Mesendoderm (in vitro differentiated cells): ENCODE measurements around the gene SCFD2. TPM values are rescaled to one million over a fixed set of nuclear protein-coding genes. Genes with fewer than 3 reads are reported as not detected.
"Not testable (repeated sequence)": the region's sequence is repeated elsewhere in the genome, so short reads cannot be mapped to it uniquely, and the experiment has no call there.

Experiments
- DNase-seq: peaks from one replicate; pipeline ENCODE4 v3.0.0; 2013
- H2AK5ac ChIP-seq: 2 replicates; pipeline ENCODE4 v1.6.1; 2013; ENCODE audit warnings: low read length, inconsistent platforms
- H2BK120ac ChIP-seq: 2 replicates; pipeline ENCODE4 v1.6.1; 2013; ENCODE audit warnings: low read depth, mild to moderate bottlenecking, low read length, moderate library complexity, mixed read lengths
- H2BK15ac ChIP-seq: replicated peaks from 2 replicates; pipeline ENCODE4 v1.6.1; 2013; ENCODE audit warnings: low read depth, mild to moderate bottlenecking, moderate library complexity
- H2BK5ac ChIP-seq: 2 replicates; pipeline ENCODE4 v1.6.1; 2013; ENCODE audit warnings: low read length, inconsistent platforms
- H3K18ac ChIP-seq: 2 replicates; pipeline ENCODE4 v1.6.1; 2013; ENCODE audit warnings: mild to moderate bottlenecking, low read length, mixed read lengths
- H3K23ac ChIP-seq: one replicate; pipeline ENCODE4 v1.6.1; 2013; ENCODE audit warnings: low read length
- H3K27ac ChIP-seq: 2 replicates; pipeline ENCODE4 v1.5.1; 2013; ENCODE audit warnings: low read depth, mild to moderate bottlenecking, inconsistent platforms, low read length, moderate library complexity
- H3K27me3 ChIP-seq: 2 replicates; pipeline ENCODE4 v1.6.1; 2013; ENCODE audit warnings: low read length, control low read depth, mild to moderate bottlenecking, inconsistent platforms; ENCODE audit not compliant: insufficient read depth, poor library complexity
- H3K36me3 ChIP-seq: 2 replicates; pipeline ENCODE4 v1.6.1; 2013; ENCODE audit warnings: low read length, inconsistent platforms; ENCODE audit not compliant: control insufficient read depth, insufficient read depth
- H3K4ac ChIP-seq: one replicate; pipeline ENCODE4 v1.6.1; 2013; ENCODE audit warnings: low read depth, mild to moderate bottlenecking, low read length, moderate library complexity
- H3K4me1 ChIP-seq: 2 replicates; pipeline ENCODE4 v1.6.1; 2013; ENCODE audit warnings: low read depth, low read length, inconsistent platforms; ENCODE audit not compliant: control insufficient read depth
- H3K4me2 ChIP-seq: 2 replicates; pipeline ENCODE4 v1.6.1; 2013; ENCODE audit warnings: low read length
- H3K4me3 ChIP-seq: 2 replicates; pipeline ENCODE4 v1.5.1; 2013; ENCODE audit warnings: mild to moderate bottlenecking, low read length
- H3K56ac ChIP-seq: one replicate; pipeline ENCODE4 v1.6.1; 2013; ENCODE audit warnings: low read length
- H3K79me1 ChIP-seq: 2 replicates; pipeline ENCODE4 v1.6.1; 2013; ENCODE audit warnings: low read length, inconsistent platforms
- H3K79me2 ChIP-seq: 2 replicates; pipeline ENCODE4 v1.6.1; 2013; ENCODE audit warnings: mild to moderate bottlenecking, low read length; ENCODE audit not compliant: control insufficient read depth, insufficient read depth
- H3K9ac ChIP-seq: 2 replicates; pipeline ENCODE4 v1.6.1; 2013; ENCODE audit warnings: low read length, inconsistent platforms
- H4K5ac ChIP-seq: one replicate; pipeline ENCODE4 v1.6.1; 2013; ENCODE audit warnings: low read length
- H4K8ac ChIP-seq: one replicate; pipeline ENCODE4 v1.6.1; 2013; ENCODE audit warnings: low read depth, mild to moderate bottlenecking, control low read depth, low read length, moderate library complexity
- WGBS: extraction: QIAGEN DNeasy Blood & Tissue Kit; methylation state at CpG from one replicate; pipeline ENCODE4 v1.1.7; 2013; ENCODE audit warnings: low lambda C conversion rate, missing lambda C conversion rate; ENCODE audit not compliant: insufficient coverage; ENCODE audit errors: extremely low coverage; 5-methylcytosine and 5-hydroxymethylcytosine counted together
- polyA plus RNA-seq, 2 experiments: library from polyadenylated mRNA; stranded (reverse); fragments of 200-250 nt; gene quantifications; one replicate each; pipeline ENCODE4 v1.2.3, GENCODE V29; 2013

SCFD2 gene
- polyA plus RNA-seq (2013, experiment 1 of 2), result 8.8 TPM
- polyA plus RNA-seq (2013, experiment 2 of 2), result 9.0 TPM

- H3K27ac ChIP-seq, result no peak within 1 kb of the TSS
- peaks cover 2% of the 10 kb centered on the region for H3K4me1 ChIP-seq
- H3K79me1 ChIP-seq, result peaks cover 6% of the 10 kb centered on the region
Measured at GRCh38 chr4:53365486-53366300, at the start of gene SCFD2. Gene SCFD2, minus strand, starts transcription at chr4:53366061.

GRCh38 chr4:53409479-53409878 lies 43.6 kb upstream of the SCFD2 start:
- H3K18ac ChIP-seq, H3K79me2 ChIP-seq, H2AK5ac ChIP-seq, H3K56ac ChIP-seq, H3K36me3 ChIP-seq, H3K4ac ChIP-seq, H3K27me3 ChIP-seq, H2BK120ac ChIP-seq, H4K5ac ChIP-seq, H3K23ac ChIP-seq, H3K27ac ChIP-seq, H3K4me1 ChIP-seq, H2BK15ac ChIP-seq, H3K79me1 ChIP-seq, H2BK5ac ChIP-seq, H3K4me2 ChIP-seq, DNase-seq, H3K9ac ChIP-seq, H3K4me3 ChIP-seq, H4K8ac ChIP-seq: not testable (repeated sequence)
- no CpG with 5 or more reads among the region's 11 CpGs for WGBS

More at GRCh38 chr4:53365486-53366300, at the start of gene SCFD2:
- peak; percentile 99 for DNase-seq
- H3K27me3 ChIP-seq, result no peaks in the 10 kb centered on the region
- peak within 1 kb of the TSS; percentile 89 for H3K56ac ChIP-seq
- H3K4ac ChIP-seq, result no peak within 1 kb of the TSS
- peak within 1 kb of the TSS; percentile 100 for H3K4me2 ChIP-seq
- H2BK120ac ChIP-seq, result no peak within 1 kb of the TSS
- H2AK5ac ChIP-seq, result no peak within 1 kb of the TSS
- peak within 1 kb of the TSS; percentile 95 for H3K23ac ChIP-seq
- H2BK5ac ChIP-seq, result no peak within 1 kb of the TSS
- no peak within 1 kb of the TSS for H4K5ac ChIP-seq
- peak within 1 kb of the TSS; percentile 93 for H3K4me3 ChIP-seq
- H3K36me3 ChIP-seq, result no peaks in the 10 kb centered on the region
- no CpG with 5 or more reads among the region's 51 CpGs for WGBS
- no peak within 1 kb of the TSS for H3K18ac ChIP-seq
- H3K79me2 ChIP-seq, result peaks cover 5% of the 10 kb centered on the region
- H4K8ac ChIP-seq, result peak within 1 kb of the TSS; percentile 93
- peak within 1 kb of the TSS; percentile 71 for H3K9ac ChIP-seq
- no peak within 1 kb of the TSS for H2BK15ac ChIP-seq

DNA sequence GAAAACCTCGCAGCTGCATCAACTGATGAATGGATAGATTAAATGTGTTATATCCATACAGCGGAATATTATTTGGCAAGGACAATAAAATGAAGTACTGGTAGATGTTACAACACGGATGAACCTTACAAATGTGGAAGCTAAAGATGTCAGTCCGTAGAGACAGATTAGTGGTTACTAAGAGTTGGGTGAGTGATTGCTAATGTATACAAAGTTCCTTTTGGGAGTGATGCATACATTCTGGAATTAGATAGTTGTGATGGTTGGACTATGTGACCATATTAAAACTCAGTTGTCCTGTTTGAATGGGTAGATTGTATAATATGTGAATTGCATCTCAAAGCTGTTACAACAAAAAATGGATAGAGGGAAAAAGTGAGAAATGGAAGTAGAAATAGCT lies 14.4 kb upstream of the SCFD2 start:
- no peak overlapping the region for H3K56ac ChIP-seq
- H3K27ac ChIP-seq, result no peak overlapping the region
- peaks cover 1% of the 10 kb centered on the region for H3K79me1 ChIP-seq
- no peaks in the 10 kb centered on the region for H3K36me3 ChIP-seq
- no peak overlapping the region for H2BK5ac ChIP-seq
- H3K18ac ChIP-seq, result no peak overlapping the region
- no peaks in the 10 kb centered on the region for H3K27me3 ChIP-seq
- H4K5ac ChIP-seq, result no peak overlapping the region
- no peak overlapping the region for H3K23ac ChIP-seq
- H2AK5ac ChIP-seq, result no peak overlapping the region
- H3K4me3 ChIP-seq, result no peak overlapping the region
- peaks cover 2% of the 10 kb centered on the region for H3K4me1 ChIP-seq
- H3K4ac ChIP-seq, result no peak overlapping the region
- no peak overlapping the region for H2BK120ac ChIP-seq
- H4K8ac ChIP-seq, result no peak overlapping the region
- H3K9ac ChIP-seq, result no peak overlapping the region
- H2BK15ac ChIP-seq, result no peak overlapping the region
- DNase-seq, result no peak
- H3K4me2 ChIP-seq, result no peak overlapping the region
- WGBS, result no CpG with 5 or more reads among the region's 4 CpGs
- peaks cover 31% of the 10 kb centered on the region for H3K79me2 ChIP-seq

DNA sequence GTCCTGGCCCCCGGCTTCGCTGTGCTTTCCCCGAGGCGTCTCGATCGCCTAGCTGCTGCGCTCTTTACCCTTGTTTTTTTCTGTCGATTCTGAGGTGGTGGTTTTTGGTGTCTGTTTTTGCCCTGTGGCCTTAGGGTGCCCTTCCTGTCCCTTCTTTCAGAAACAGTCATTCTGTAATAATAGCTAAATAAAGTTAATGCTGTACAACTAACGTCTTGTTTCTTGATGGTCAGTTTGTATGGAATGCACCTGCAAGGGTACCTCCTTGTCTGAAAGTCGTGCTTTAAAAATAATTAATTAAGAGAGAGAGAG lies 12.3 kb upstream of the SCFD2 start:
- no CpG with 5 or more reads among the region's 10 CpGs for WGBS
- H3K23ac ChIP-seq, result no peak overlapping the region
- no peaks in the 10 kb centered on the region for H3K27me3 ChIP-seq
- no peak overlapping the region for H2BK5ac ChIP-seq
- peak overlapping the region; percentile 87 for H3K4me3 ChIP-seq
- H2AK5ac ChIP-seq, result no peak overlapping the region
- H4K8ac ChIP-seq, result no peak overlapping the region
- H3K9ac ChIP-seq, result peak overlapping the region; percentile 93
- H3K79me1 ChIP-seq, result peaks cover 1% of the 10 kb centered on the region
- no peak overlapping the region for H4K5ac ChIP-seq
- peak overlapping the region; percentile 95 for H3K56ac ChIP-seq
- H3K79me2 ChIP-seq, result peaks cover 31% of the 10 kb centered on the region
- no peak overlapping the region for H3K4ac ChIP-seq
- H3K27ac ChIP-seq, result no peak overlapping the region
- H3K36me3 ChIP-seq, result no peaks in the 10 kb centered on the region
- no peak overlapping the region for H2BK15ac ChIP-seq
- DNase-seq, result no peak
- peaks cover 2% of the 10 kb centered on the region for H3K4me1 ChIP-seq
- H2BK120ac ChIP-seq, result no peak overlapping the region
- peak overlapping the region; percentile 94 for H3K18ac ChIP-seq
- H3K4me2 ChIP-seq, result peak overlapping the region; percentile 69

DNA sequence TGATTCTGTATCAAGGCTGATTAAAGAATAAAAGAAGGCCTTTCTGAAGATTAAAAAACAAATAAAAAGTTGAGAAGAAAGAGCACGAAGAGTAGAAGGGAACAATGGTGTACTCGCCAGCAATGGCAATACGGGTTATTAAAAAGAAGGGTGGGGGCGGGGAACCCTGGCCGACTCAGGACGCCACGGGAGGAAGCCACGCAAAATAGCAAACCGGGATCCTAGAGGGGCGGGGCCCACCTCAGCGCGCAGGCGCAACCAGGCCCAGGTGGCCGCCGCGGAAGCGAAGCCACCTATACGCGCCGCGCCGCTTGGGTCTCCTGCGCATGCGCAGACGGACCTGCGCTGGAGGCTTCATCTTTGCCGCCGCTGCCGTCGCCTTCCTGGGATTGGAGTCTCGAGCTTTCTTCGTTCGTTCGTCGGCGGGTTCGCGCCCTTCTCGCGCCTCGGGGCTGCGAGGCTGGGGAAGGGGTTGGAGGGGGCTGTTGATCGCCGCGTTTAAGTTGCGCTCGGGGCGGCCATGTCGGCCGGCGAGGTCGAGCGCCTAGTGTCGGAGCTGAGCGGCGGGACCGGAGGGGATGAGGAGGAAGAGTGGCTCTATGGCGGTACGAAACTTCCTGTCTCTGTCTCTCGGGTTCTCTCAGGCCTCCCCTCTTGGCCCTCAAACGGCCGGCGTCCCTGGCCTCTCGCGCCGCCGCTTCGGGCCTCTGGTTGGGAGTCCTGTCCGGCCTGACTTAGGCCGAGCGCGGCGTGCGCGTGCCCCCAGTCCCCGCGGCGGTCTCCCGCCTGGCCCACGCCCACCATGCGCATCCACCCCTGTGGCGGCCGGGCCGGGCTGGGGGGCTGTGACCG lies 11.7 kb upstream of the SCFD2 start, which contains the start of gene FIP1L1:
Gene FIP1L1 (plus strand): TSS at position 323 of the 852 bp plus-strand sequence. CDS start 198 bp downstream, at position 521.
- DNase-seq, result peak; percentile 93

More for the DNA sequence above, 11.7 kb upstream of the SCFD2 start, which contains the start of gene FIP1L1:
- Histone ChIP-seq H3K4me3 (peak within 1 kb of the TSS; percentile 87), H3K79me2 (peaks cover 31% of the 10 kb centered on the region), H3K4me1 (peaks cover 2% of the 10 kb centered on the region), H4K8ac (no peak within 1 kb of the TSS), H3K79me1 (peaks cover 1% of the 10 kb centered on the region), H3K27me3 (no peaks in the 10 kb centered on the region), H3K9ac (peak within 1 kb of the TSS; percentile 93), H3K18ac (peak within 1 kb of the TSS; percentile 94), H3K4me2 (peak within 1 kb of the TSS; percentile 69), H3K23ac (no peak within 1 kb of the TSS), H2BK5ac (peak within 1 kb of the TSS; percentile 51), H2BK120ac (no peak within 1 kb of the TSS), H2AK5ac (no peak within 1 kb of the TSS), H4K5ac (no peak within 1 kb of the TSS), H3K56ac (peak within 1 kb of the TSS; percentile 95), H3K36me3 (no peaks in the 10 kb centered on the region), H2BK15ac (no peak within 1 kb of the TSS), H3K4ac (peak within 1 kb of the TSS; percentile 65), H3K27ac (peak within 1 kb of the TSS; percentile 49)
- no CpG with 5 or more reads among the region's 85 CpGs for WGBS
